T-helper 2 cell treated with Interferon-gamma antibody and Interleukin-4, amounts not matched to agents 100 ng/mL and 5 ng/mL, for 36 hours (primary cell): ENCODE results near the gene SLITRK3. TPM values are rescaled to one million over a fixed set of nuclear protein-coding genes. Genes with fewer than 3 reads are reported as not detected.
"Not testable (repeated sequence)": the region's sequence is repeated elsewhere in the genome, so short reads cannot be mapped to it uniquely, and the experiment has no call there.

Source experiments
- intact Hi-C: fragments of 100-400 bp; cut with micrococcal nuclease; formaldehyde crosslinking; loops from one replicate; pipeline ENCODE4 v1.15.1; 2023
- total RNA-seq: library from RNA; stranded (reverse); gene quantifications from 2 replicates; pipeline ENCODE4 v1.2.3, GENCODE V29; 2022

Gene SLITRK3
- total RNA-seq, 1 donor from 2014 or later, result not detected

GRCh38 chr3:165193366-165194254 lies 2.6 kb downstream of the SLITRK3 start:
- intact Hi-C loops, result no loop called here

DNA sequence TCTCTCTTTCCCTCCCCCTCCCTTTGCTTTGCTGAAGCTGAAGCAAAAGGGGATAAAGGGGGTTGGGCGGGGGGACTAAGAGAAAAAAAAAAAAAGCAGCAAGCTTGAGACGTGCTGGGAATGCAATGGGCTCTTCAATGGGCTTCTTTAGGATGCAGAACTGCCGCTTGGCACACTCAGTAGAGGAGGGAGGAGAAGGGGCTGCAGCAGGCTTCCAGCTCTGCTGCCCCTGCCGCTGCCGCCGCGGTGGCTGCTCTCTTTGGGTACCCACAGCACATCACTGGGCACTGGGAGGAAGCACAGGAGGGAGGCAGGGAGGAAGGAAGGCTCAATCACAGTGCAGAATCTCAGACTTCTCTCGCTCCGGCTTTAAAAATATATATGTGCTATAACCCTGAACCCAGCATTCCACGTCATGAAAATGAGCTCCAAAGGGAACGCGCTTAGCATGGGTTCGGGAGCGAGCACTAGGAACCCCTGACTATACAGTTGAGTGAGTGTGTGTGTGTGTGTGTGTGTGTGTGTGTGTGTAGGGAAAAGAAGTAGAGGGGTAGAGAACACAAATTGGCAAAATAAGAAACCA lies 3.5 kb downstream of the SLITRK3 start:
- intact Hi-C loops, result no loop called here

GRCh38 chr3:165191491-165191890 lies 4.7 kb downstream of the SLITRK3 start:
- intact Hi-C loops, result no loop called here

- intact Hi-C loops, result no loop called here
These were observed 7.7 kb downstream of the SLITRK3 start for GRCh38 chr3:165188452-165188851.

- intact Hi-C loops, result no loop called here
These were observed 10.4 kb downstream of the SLITRK3 start for GRCh38 chr3:165185707-165186327.

GRCh38 chr3:165181556-165181955 lies 14.6 kb downstream of the SLITRK3 start:
- intact Hi-C loops, result no loop called here

GRCh38 chr3:165170236-165170635 lies 25.9 kb downstream of the SLITRK3 start:
- intact Hi-C loops, result no loop called here

DNA sequence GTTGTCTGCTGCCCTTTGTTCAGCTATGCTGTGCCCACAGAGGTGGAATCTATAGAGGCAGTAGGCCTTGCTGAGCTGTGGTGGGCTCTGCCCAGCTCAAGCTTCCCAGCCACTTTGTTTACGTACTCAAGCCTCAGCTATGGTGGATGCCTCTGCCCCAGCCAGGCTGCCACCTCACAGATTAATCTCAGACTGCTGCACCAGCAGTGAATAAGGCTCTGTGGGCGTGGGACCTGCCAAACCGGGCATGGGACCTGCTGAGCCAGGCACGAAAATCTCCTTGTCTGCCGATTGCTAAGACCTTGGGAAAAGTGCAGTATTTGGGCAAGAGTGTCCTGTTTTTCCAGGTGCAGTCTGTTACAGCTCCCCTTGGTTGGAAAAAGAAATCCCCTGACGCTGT lies 26.8 kb downstream of the SLITRK3 start:
- intact Hi-C loops, result no loop called here

GRCh38 chr3:165162883-165163282 lies 33.3 kb downstream of the SLITRK3 start:
- intact Hi-C loops, result no loop called here

- intact Hi-C loops, result no loop called here
These were observed 36.3 kb downstream of the SLITRK3 start for GRCh38 chr3:165159760-165160421.

DNA sequence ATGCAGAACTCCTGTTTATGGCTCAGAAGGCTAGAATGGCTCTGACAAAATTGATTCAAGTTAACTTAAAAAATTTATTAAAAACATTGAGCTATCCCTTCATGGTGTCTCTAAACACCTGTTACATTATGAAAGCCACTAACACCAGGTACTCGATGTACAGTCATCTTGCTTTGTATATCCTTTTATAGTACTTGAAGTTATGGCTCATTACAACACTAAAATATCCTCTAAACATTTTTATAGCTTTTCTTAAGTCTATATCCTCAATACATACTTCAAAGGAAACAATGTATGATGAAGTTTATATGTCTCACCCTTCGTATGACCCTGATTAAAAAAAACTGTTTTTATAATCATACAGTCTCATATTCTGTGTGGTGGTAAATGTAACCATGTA lies 38.2 kb downstream of the SLITRK3 start:
- intact Hi-C loops, result no loop called here

DNA sequence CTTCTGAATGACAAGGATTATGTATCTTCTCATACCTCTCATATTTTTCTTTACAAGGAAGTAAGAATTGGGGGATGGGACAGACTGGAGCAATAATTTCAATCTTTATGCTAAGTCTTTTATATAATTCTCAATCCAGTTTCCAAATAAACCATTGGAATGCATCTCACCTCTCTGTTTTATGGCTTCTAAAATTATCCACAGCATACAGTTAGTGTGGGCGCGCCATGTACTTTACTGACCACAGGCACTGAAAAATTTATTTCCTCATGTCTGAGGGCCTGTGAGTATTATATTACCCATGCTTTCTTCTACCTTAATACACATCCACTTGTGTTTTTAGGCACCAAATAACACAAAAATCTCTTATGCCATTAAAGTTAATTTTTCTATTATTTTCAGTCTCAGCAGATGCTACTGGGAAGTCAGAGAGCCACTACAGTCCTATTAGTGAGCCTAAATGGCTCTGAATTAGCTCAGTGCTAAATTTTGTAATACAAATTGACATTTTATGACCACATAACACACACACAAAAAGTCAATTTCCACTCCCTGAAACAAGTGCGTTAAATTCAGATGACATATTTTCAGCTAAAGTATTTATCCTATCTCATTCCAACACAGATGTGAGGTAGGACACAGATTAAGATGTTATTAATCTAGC lies 39.3 kb downstream of the SLITRK3 start:
- intact Hi-C loops, result no loop called here

GRCh38 chr3:165148876-165149441 lies 47.2 kb downstream of the SLITRK3 start:
- intact Hi-C loops, result no loop called here

GRCh38 chr3:165144271-165144670 lies 51.9 kb downstream of the SLITRK3 start:
- intact Hi-C loops, result no loop called here

DNA sequence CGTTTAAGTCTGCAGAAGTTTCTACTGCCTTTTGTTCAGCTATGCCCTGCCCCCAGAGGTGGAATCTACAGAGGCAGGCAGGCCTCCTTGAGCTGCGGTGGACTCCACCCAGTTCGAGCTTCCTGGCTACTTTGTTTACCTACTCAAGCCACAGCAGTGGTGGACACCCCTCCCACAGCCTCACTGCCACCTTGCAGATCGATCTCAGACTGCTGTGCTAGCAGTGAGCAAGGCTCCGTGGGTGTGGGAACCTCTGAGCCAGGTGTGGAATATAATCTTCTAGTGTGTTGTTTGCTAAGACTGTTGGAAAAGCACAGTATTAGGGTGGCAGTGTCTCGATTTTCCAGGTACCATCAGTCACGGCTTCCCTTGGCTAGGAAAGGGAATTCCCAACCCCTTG lies 56.3 kb downstream of the SLITRK3 start:
- intact Hi-C loops, result not testable (repeated sequence)

Other genes with a start within 250 kb of the SLITRK3 start
- not detected in 2 replicates for gene SI, start 117.9 kb downstream of the SLITRK3 start, total RNA-seq